Neuronal stem cell (in vitro differentiated cells): ENCODE data around the gene MET.
"Not testable (repeated sequence)": the region's sequence is repeated elsewhere in the genome, so short reads cannot be mapped to it uniquely, and the experiment has no call there.

Experiments used
- DNase-seq: peaks from one replicate; pipeline ENCODE4 v3.0.0-alpha.2; 2013; ENCODE audit warnings: low spot score
- H2AFZ ChIP-seq: one replicate; pipeline ENCODE4 v1.6.1; 2013; ENCODE audit warnings: mild to moderate bottlenecking, low read length, inconsistent platforms
- H2AK5ac ChIP-seq: 2 replicates; pipeline ENCODE4 v1.6.1; 2013; ENCODE audit warnings: low read depth, mild to moderate bottlenecking, inconsistent platforms, low read length, moderate library complexity, mixed read lengths
- H2BK120ac ChIP-seq: 2 replicates; pipeline ENCODE4 v1.6.1; 2013; ENCODE audit warnings: low read depth, mild to moderate bottlenecking, inconsistent platforms, low read length, moderate library complexity, mixed read lengths
- H2BK12ac ChIP-seq: one replicate; pipeline ENCODE4 v1.6.1; 2013; ENCODE audit warnings: low read length, inconsistent platforms
- H2BK15ac ChIP-seq: 2 replicates; pipeline ENCODE4 v1.6.1; 2013; ENCODE audit warnings: mild to moderate bottlenecking, low read length, inconsistent platforms, mixed read lengths
- H2BK5ac ChIP-seq: one replicate; pipeline ENCODE4 v1.6.1; 2013; ENCODE audit warnings: inconsistent platforms, mild to moderate bottlenecking, low read length, moderate library complexity
- H3K14ac ChIP-seq: one replicate; pipeline ENCODE4 v1.6.1; 2013; ENCODE audit warnings: low read length, inconsistent platforms
- H3K18ac ChIP-seq: 2 replicates; pipeline ENCODE4 v1.6.1; 2013; ENCODE audit warnings: low read length, inconsistent platforms
- H3K23ac ChIP-seq: 2 replicates; pipeline ENCODE4 v1.6.1; 2013; ENCODE audit warnings: low read depth, mild to moderate bottlenecking, mixed read lengths, low read length, inconsistent platforms; ENCODE audit not compliant: poor library complexity
- H3K27ac ChIP-seq: replicated peaks from 3 replicates; pipeline ENCODE4 v1.5.1; 2013; ENCODE audit warnings: low read length, inconsistent platforms
- H3K27me3 ChIP-seq, 3 experiments: 2 replicates each; pipeline ENCODE4 v1.6.1; 2013; ENCODE audit warnings: low read length in 3 of 3, mild to moderate bottlenecking in 2 of 3, inconsistent platforms in 1 of 3, low read depth in 1 of 3, mixed read lengths in 1 of 3, moderate library complexity in 1 of 3; ENCODE audit not compliant: control insufficient read depth in 3 of 3, insufficient read depth in 3 of 3
- H3K36me3 ChIP-seq, 2 donors: replicated peaks in 1 of 2; 2 replicates each; pipeline ENCODE4 v1.6.1; 2013; ENCODE audit warnings: low read length in 2 of 2; ENCODE audit not compliant: control insufficient read depth in 2 of 2, insufficient read depth in 2 of 2
- H3K4ac ChIP-seq: 2 replicates; pipeline ENCODE4 v1.6.1; 2013; ENCODE audit warnings: inconsistent platforms, mild to moderate bottlenecking, low read length, moderate library complexity
- H3K4me1 ChIP-seq, 2 donors: 1 replicate in 1 of 2; 2 replicates in 1 of 2; pipeline ENCODE4 v1.6.1; 2013; ENCODE audit warnings: low read length in 2 of 2, low read depth in 1 of 2; ENCODE audit not compliant: control insufficient read depth in 2 of 2, insufficient read depth in 1 of 2
- H3K4me2 ChIP-seq: one replicate; pipeline ENCODE4 v1.6.1; 2013; ENCODE audit warnings: mild to moderate bottlenecking, low read length, inconsistent platforms; ENCODE audit not compliant: insufficient read depth, poor library complexity, severe bottlenecking
- H3K4me3 ChIP-seq, 2 donors: 2 replicates each; pipeline ENCODE4 v1.5.1; 2013; ENCODE audit warnings: low read length in 2 of 2, mild to moderate bottlenecking in 2 of 2, inconsistent platforms in 1 of 2, moderate library complexity in 1 of 2
- H3K79me1 ChIP-seq: one replicate; pipeline ENCODE4 v1.6.1; 2013; ENCODE audit warnings: low read depth, mild to moderate bottlenecking, inconsistent platforms, low read length, moderate library complexity
- H3K9ac ChIP-seq: one replicate; pipeline ENCODE4 v1.6.1; 2013; ENCODE audit warnings: mild to moderate bottlenecking, low read depth, low read length, inconsistent platforms; ENCODE audit not compliant: poor library complexity
- H3K9me3 ChIP-seq, 2 donors: replicated peaks in 1 of 2; 2 replicates each; pipeline versions ENCODE3 to v1.6.1; 2013; ENCODE audit warnings: low read length in 2 of 2, mild to moderate bottlenecking in 2 of 2, inconsistent platforms in 1 of 2, low read depth in 1 of 2, mixed read lengths in 1 of 2, moderate library complexity in 1 of 2; ENCODE audit not compliant: control insufficient read depth in 2 of 2, insufficient read depth in 1 of 2
- H4K8ac ChIP-seq: one replicate; pipeline ENCODE4 v1.6.1; 2013; ENCODE audit warnings: low read depth, mild to moderate bottlenecking, inconsistent platforms, low read length, moderate library complexity
- H4K91ac ChIP-seq: one replicate; pipeline ENCODE4 v1.6.1; 2013; ENCODE audit warnings: low read length, low read depth, mild to moderate bottlenecking, inconsistent platforms; ENCODE audit not compliant: poor library complexity
- WGBS, 2 donors: extraction: QIAGEN DNeasy Blood & Tissue Kit; methylation state at CpG; one replicate each; pipeline ENCODE4 v1.1.7; 2013; ENCODE audit warnings: missing lambda C conversion rate in 2 of 2, mixed read lengths in 1 of 2; ENCODE audit not compliant: insufficient read length in 2 of 2, insufficient replicate concordance in 1 of 2; ENCODE audit errors: extremely low coverage in 2 of 2; 5-methylcytosine and 5-hydroxymethylcytosine counted together

MET gene

DNA sequence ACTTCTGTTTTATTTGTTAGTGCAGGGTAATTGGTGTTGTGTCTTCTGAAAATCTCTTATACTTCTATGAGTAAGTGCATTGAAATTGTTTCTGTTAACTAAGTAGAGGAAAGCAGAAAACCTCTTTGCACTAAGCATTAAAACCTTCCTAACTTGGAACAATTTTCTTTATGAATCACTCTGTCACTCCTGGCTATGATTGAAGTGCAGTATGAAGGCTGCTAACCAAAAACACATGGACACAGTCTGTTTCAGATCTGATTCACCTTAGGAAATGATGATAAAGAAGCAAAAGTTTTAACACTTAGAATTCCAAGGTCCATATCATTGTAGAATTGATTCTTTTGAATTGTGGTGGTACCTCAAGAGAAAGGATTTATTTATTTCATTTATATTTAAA lies 41.9 kb downstream of the MET start:
- H3K27me3 ChIP-seq, result no peaks in the 10 kb centered on the region
- no peak overlapping the region for H2BK5ac ChIP-seq
- H2BK120ac ChIP-seq, result no peak overlapping the region
- no peak overlapping the region for H3K4ac ChIP-seq
- no peak overlapping the region for H3K18ac ChIP-seq
- no peak overlapping the region for H4K8ac ChIP-seq
- H3K23ac ChIP-seq, result no peak overlapping the region
- H3K4me1 ChIP-seq, result peaks cover 0 to 2% of the 10 kb centered on the region in 2 donors
- H3K79me1 ChIP-seq, result no peaks in the 10 kb centered on the region
- H3K9me3 ChIP-seq, result peaks cover 0 to 4% of the 10 kb centered on the region in 2 donors
- H4K91ac ChIP-seq, result no peak overlapping the region
- no peak overlapping the region for H3K27ac ChIP-seq
- H3K14ac ChIP-seq, result no peak overlapping the region
- no peak overlapping the region for H3K4me3 ChIP-seq
- H3K9ac ChIP-seq, result no peak overlapping the region
- H2BK12ac ChIP-seq, result no peak overlapping the region
- H3K36me3 ChIP-seq, result no peaks in the 10 kb centered on the region
- no peak overlapping the region for H2BK15ac ChIP-seq
- no peak overlapping the region for H3K4me2 ChIP-seq
- H2AK5ac ChIP-seq, result no peak overlapping the region
- no peak overlapping the region for H2AFZ ChIP-seq
- no peak for DNase-seq

DNA sequence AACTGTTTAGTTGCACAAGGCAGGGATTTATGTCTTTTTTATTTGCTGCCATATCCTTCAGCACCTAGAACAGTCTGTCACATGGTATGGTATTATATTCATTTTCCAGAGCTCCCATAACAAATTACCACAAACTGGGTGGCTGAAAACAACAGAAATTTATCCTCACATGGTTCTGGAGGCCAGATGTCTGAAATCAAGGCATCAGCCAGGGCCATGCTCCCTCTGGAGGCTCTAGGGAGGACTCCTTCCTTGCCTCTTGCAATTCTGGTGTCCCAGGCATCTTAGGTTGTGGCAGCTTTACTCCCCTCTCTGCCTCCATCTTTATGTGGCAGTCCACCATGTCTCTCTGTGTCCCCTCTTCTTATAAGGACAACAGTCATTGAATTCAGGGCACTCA lies 43.1 kb downstream of the MET start:
- Histone ChIP-seq H3K79me1 (no peaks in the 10 kb centered on the region), H3K4me3 (no peak overlapping the region), H3K4me1 (peaks cover 0 to 2% of the 10 kb centered on the region in 2 donors), H3K27ac (no peak overlapping the region), H2BK15ac (no peak overlapping the region), H3K4ac (no peak overlapping the region), H4K8ac (no peak overlapping the region), H3K18ac (no peak overlapping the region), H2BK12ac (no peak overlapping the region), H2AFZ (no peak overlapping the region), H3K23ac (no peak overlapping the region), H3K27me3 (no peaks in the 10 kb centered on the region), H3K4me2 (no peak overlapping the region), H3K14ac (no peak overlapping the region), H4K91ac (no peak overlapping the region), H3K9me3 (peaks cover 0 to 4% of the 10 kb centered on the region in 2 donors), H3K9ac (no peak overlapping the region), H3K36me3 (no peaks in the 10 kb centered on the region), H2AK5ac (no peak overlapping the region), H2BK5ac (no peak overlapping the region), H2BK120ac (no peak overlapping the region)
- no peak for DNase-seq

DNA sequence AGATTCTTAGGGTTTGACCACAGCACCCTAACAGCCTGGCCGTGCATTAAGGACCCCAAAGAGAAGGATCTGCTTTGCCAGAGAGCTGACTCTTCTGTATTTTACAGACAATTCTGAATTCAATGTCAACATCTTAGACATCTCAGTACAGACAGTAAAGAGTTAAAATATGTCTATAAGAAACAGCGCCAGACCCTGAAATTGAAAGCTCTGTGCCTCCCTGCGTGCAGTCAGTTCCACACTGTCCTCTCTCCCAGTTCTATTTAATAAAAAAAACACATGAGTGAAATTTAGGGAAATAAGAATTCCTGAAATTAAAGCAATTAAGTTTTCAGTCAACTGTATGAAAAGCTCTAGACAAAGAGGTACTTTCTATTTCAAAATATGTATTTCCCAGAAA lies 45.1 kb downstream of the MET start:
- no peaks in the 10 kb centered on the region for H3K79me1 ChIP-seq
- no peak overlapping the region for H3K4me2 ChIP-seq
- H3K4ac ChIP-seq, result no peak overlapping the region
- H3K4me1 ChIP-seq, result no peaks in the 10 kb centered on the region
- H3K14ac ChIP-seq, result no peak overlapping the region
- no peak overlapping the region for H2AFZ ChIP-seq
- no peak overlapping the region for H2BK12ac ChIP-seq
- peak overlapping the region; percentile 20 for H2BK5ac ChIP-seq
- no peaks in the 10 kb centered on the region for H3K27me3 ChIP-seq
- H2BK120ac ChIP-seq, result no peak overlapping the region
- no peaks in the 10 kb centered on the region for H3K36me3 ChIP-seq
- H4K8ac ChIP-seq, result no peak overlapping the region
- peaks cover 0 to 2% of the 10 kb centered on the region in 2 donors for H3K9me3 ChIP-seq
- H3K4me3 ChIP-seq, result no peak overlapping the region
- no peak overlapping the region for H3K9ac ChIP-seq
- H3K27ac ChIP-seq, result no peak overlapping the region
- H2AK5ac ChIP-seq, result no peak overlapping the region
- no peak overlapping the region for H2BK15ac ChIP-seq
- no peak overlapping the region for H3K23ac ChIP-seq
- H3K18ac ChIP-seq, result no peak overlapping the region
- no CpG with 5 or more reads among the region's 3 CpGs for WGBS, 2 donors
- DNase-seq, result no peak
- no peak overlapping the region for H4K91ac ChIP-seq

DNA sequence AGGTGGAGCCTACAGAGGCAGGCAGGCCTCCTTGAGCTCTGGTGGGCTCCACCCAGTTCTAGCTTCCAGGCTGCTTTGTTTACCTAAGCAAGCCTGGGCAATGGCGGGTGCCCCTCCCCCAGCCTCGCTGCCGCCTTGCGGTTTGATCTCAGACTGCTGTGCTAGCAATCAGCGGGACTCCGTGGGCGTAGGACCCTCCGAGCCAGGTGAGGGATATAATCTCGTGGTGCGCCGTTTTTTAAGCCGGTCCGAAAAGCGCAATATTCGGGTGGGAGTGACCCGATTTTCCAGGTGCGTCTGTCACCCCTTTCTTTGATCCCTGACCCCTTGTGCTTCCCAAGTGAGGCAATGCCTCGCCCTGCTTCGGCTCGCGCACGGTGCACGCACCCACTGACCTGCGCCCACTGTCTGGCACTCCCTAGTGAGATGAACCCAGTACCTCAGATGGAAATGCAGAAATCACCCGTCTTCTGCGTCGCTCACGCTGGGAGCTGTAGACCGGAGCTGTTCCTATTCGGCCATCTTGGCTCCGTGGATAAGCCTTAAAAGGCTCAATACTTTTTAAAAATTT lies 52.0 kb downstream of the MET start:
- H3K4me3 ChIP-seq, H2AK5ac ChIP-seq, H3K4me1 ChIP-seq: not testable (repeated sequence)

More for the DNA sequence above, 52.0 kb downstream of the MET start:
- not testable (repeated sequence) for H3K9me3 ChIP-seq, H3K4ac ChIP-seq, H4K91ac ChIP-seq, H2BK120ac ChIP-seq, H3K27ac ChIP-seq, H3K14ac ChIP-seq, H2AFZ ChIP-seq, H2BK15ac ChIP-seq, H3K9ac ChIP-seq, DNase-seq, H3K4me2 ChIP-seq, H3K23ac ChIP-seq, H2BK5ac ChIP-seq, H2BK12ac ChIP-seq, H3K18ac ChIP-seq, H3K36me3 ChIP-seq, H4K8ac ChIP-seq, H3K79me1 ChIP-seq
- peaks cover 0 to 15% (median 0%) of the 10 kb centered on the region in 3 experiments for H3K27me3 ChIP-seq
- no CpG with 5 or more reads among the region's 31 CpGs for WGBS, 2 donors
